WTC11 (cell line): ENCODE data around the gene PIM1. TPM values are rescaled to one million over a fixed set of nuclear protein-coding genes. Genes with fewer than 3 reads are reported as not detected.

Experiments used
- ATF1 ChIP-seq: sonication (generic); formaldehyde crosslinking; IDR thresholded peaks from 2 replicates; pipeline ENCODE4 v1.8.1; 2023; ENCODE audit warnings: mild to moderate bottlenecking, moderate library complexity, missing genetic modification reagents
- CREB1 ChIP-seq: sonication (generic); formaldehyde crosslinking; IDR thresholded peaks from 2 replicates; pipeline ENCODE4 v1.8.0; 2023; ENCODE audit warnings: mild to moderate bottlenecking, missing genetic modification reagents
- CREM ChIP-seq: sonication (generic); formaldehyde crosslinking; IDR thresholded peaks from 2 replicates; pipeline ENCODE4 v1.8.1; 2022; ENCODE audit warnings: mild to moderate bottlenecking, missing genetic modification reagents, moderate library complexity
- ELF4 ChIP-seq: sonication (generic); formaldehyde crosslinking; IDR thresholded peaks from 2 replicates; pipeline ENCODE4 v1.8.1; 2022; ENCODE audit warnings: low read depth, mild to moderate bottlenecking, moderate library complexity, missing genetic modification reagents
- ESRRA ChIP-seq: sonication (generic); formaldehyde crosslinking; IDR thresholded peaks from 2 replicates; pipeline ENCODE4 v1.8.1; 2022; ENCODE audit warnings: mild to moderate bottlenecking, missing genetic modification reagents, borderline replicate concordance
- FOXJ3 ChIP-seq: sonication (generic); formaldehyde crosslinking; IDR thresholded peaks from 2 replicates; pipeline ENCODE4 v1.9.0; 2021; ENCODE audit warnings: missing genetic modification reagents, mild to moderate bottlenecking, borderline replicate concordance
- GABPB1 ChIP-seq: sonication (generic); formaldehyde crosslinking; IDR thresholded peaks from 2 replicates; pipeline ENCODE4 v1.8.1; 2023; ENCODE audit warnings: mild to moderate bottlenecking, missing genetic modification reagents
- GTF2I ChIP-seq: fragments of 250-450 bp; sonication (Bioruptor Pico); conservative IDR thresholded peaks from 2 replicates; pipeline ENCODE4 v1.4.0; 2021; ENCODE audit warnings: mild to moderate bottlenecking
- HMGA2 ChIP-seq: fragments of 250-450 bp; sonication (Bioruptor Pico); IDR thresholded peaks from 2 replicates; pipeline ENCODE4 v1.4.0; 2021; ENCODE audit warnings: mild to moderate bottlenecking, moderate library complexity
- JAZF1 ChIP-seq: fragments of 250-450 bp; sonication (Bioruptor Pico); IDR thresholded peaks from 2 replicates; pipeline ENCODE4 v1.9.0; 2021; ENCODE audit warnings: moderate library complexity, mild to moderate bottlenecking, inconsistent platforms
- MYBL2 ChIP-seq: sonication (generic); formaldehyde crosslinking; IDR thresholded peaks from 2 replicates; pipeline ENCODE4 v1.8.1; 2023; ENCODE audit warnings: mild to moderate bottlenecking, moderate library complexity, missing genetic modification reagents
- NFATC4 ChIP-seq: fragments of 250-450 bp; sonication (Bioruptor Pico); IDR thresholded peaks from 2 replicates; pipeline ENCODE4 v1.9.0; 2021; ENCODE audit warnings: mild to moderate bottlenecking
- NR3C1 ChIP-seq: sonication (generic); formaldehyde crosslinking; conservative IDR thresholded peaks from 2 replicates; pipeline ENCODE4 v1.8.1; 2023; ENCODE audit warnings: low read depth, mild to moderate bottlenecking, missing genetic modification reagents
- RELA ChIP-seq: sonication (generic); formaldehyde crosslinking; IDR thresholded peaks from 2 replicates; pipeline ENCODE4 v1.8.1; 2022; ENCODE audit warnings: missing genetic modification reagents, mild to moderate bottlenecking, borderline replicate concordance
- SMAD4 ChIP-seq: sonication (generic); formaldehyde crosslinking; IDR thresholded peaks from 2 replicates; pipeline ENCODE4 v1.8.0; 2022; ENCODE audit warnings: mild to moderate bottlenecking, missing genetic modification reagents
- TCF7 ChIP-seq: sonication (generic); formaldehyde crosslinking; IDR thresholded peaks from 2 replicates; pipeline ENCODE4 v1.8.0; 2022; ENCODE audit warnings: mild to moderate bottlenecking, low read depth, missing genetic modification reagents, moderate library complexity
- TP53 ChIP-seq: sonication (generic); formaldehyde crosslinking; IDR thresholded peaks from 2 replicates; pipeline ENCODE4 v1.8.1; 2023; ENCODE audit warnings: mild to moderate bottlenecking, missing genetic modification reagents
- ZNF121 ChIP-seq: sonication (generic); formaldehyde crosslinking; IDR thresholded peaks from 2 replicates; pipeline ENCODE4 v1.8.0; 2023; ENCODE audit warnings: missing genetic modification reagents
- ZNF416 ChIP-seq: fragments of 250-450 bp; sonication (Bioruptor Pico); IDR thresholded peaks from 2 replicates; pipeline ENCODE4 v1.9.0; 2021; ENCODE audit warnings: mild to moderate bottlenecking, inconsistent platforms
- ZNF671 ChIP-seq: fragments of 250-450 bp; sonication (Bioruptor Pico); IDR thresholded peaks from 2 replicates; pipeline ENCODE4 v1.8.0; 2021; ENCODE audit warnings: mild to moderate bottlenecking
- total RNA-seq: library from RNA; stranded (reverse); gene quantifications from 3 replicates; pipeline ENCODE4 v1.2.3, GENCODE V29; 2021
- TF ChIP-seq, protein P1 (sequence below): sonication (generic); formaldehyde crosslinking; IDR thresholded peaks from 2 replicates; pipeline ENCODE4 v1.8.1; 2023; ENCODE audit warnings: mild to moderate bottlenecking, missing genetic modification reagents
- TF ChIP-seq, protein P2 (sequence below): sonication (generic); formaldehyde crosslinking; IDR thresholded peaks from 2 replicates; pipeline ENCODE4 v1.8.0; 2022; ENCODE audit warnings: mild to moderate bottlenecking, missing genetic modification reagents
- TF ChIP-seq, protein P3 (sequence below): fragments of 200-600 bp; IDR thresholded peaks from 2 replicates; pipeline ENCODE4 v1.8.0; 2022; ENCODE audit warnings: antibody characterized with exemption
- TF ChIP-seq, protein P4 (sequence below): sonication (generic); formaldehyde crosslinking; IDR thresholded peaks from 2 replicates; pipeline ENCODE4 v1.8.1; 2022; ENCODE audit warnings: low read depth, missing genetic modification reagents, borderline replicate concordance
- TF ChIP-seq, protein P5 (sequence below): fragments of 250-450 bp; sonication (Bioruptor Pico); IDR thresholded peaks from 2 replicates; pipeline ENCODE4 v1.9.0; 2021; ENCODE audit warnings: mild to moderate bottlenecking
- TF ChIP-seq, protein P6 (sequence below): sonication (generic); formaldehyde crosslinking; IDR thresholded peaks from 2 replicates; pipeline ENCODE4 v1.8.1; 2022; ENCODE audit warnings: missing genetic modification reagents, borderline replicate concordance
- TF ChIP-seq, protein P7 (sequence below): sonication (generic); formaldehyde crosslinking; IDR thresholded peaks from 2 replicates; pipeline ENCODE4 v1.8.1; 2023; ENCODE audit warnings: mild to moderate bottlenecking, missing genetic modification reagents, moderate library complexity
- TF ChIP-seq, protein P8 (sequence below): fragments of 250-450 bp; sonication (Bioruptor Pico); IDR thresholded peaks from 2 replicates; pipeline ENCODE4 v1.9.0; 2021; ENCODE audit warnings: mild to moderate bottlenecking

Gene PIM1
- total RNA-seq, 1 experiment from 2014 or later: 64.7 TPM

DNA sequence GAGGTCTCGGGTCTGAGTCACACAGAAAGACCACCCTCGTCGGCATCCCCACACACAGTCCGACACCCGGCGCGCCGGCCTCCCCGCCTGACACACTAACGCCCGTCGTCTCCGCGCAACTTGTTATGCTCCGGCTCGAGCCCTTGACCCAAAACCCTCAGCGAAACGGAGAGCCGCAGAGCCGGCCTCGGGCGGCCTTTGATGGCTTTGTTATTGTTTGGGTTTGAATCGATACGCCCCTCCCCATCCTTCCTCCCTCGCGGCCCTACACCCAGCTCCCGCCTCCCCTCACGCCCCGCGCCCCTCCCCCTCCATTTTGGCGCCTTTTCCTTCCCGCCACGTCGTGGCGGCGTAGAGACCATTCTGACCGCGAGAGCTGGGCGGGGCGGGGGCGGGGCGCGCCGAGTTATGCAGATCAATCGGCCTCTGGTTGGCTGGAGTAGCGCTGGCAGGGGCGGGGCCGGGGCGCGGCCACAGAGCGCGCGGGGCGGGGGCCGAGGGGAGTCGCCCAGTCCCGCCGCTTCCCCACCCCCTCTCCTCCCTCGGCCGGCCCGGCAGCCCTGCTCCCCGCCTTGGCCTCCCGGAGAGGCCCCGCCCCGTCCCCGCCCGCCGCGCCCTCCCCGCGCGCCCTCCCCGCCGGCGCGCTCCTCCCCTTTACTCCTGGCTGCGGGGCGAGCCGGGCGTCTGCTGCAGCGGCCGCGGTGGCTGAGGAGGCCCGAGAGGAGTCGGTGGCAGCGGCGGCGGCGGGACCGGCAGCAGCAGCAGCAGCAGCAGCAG, at the start of gene PIM1 (continued):
- TF ChIP-seq, protein P1, sequence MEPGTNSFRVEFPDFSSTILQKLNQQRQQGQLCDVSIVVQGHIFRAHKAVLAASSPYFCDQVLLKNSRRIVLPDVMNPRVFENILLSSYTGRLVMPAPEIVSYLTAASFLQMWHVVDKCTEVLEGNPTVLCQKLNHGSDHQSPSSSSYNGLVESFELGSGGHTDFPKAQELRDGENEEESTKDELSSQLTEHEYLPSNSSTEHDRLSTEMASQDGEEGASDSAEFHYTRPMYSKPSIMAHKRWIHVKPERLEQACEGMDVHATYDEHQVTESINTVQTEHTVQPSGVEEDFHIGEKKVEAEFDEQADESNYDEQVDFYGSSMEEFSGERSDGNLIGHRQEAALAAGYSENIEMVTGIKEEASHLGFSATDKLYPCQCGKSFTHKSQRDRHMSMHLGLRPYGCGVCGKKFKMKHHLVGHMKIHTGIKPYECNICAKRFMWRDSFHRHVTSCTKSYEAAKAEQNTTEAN: no peak; the same call in 1 of the 2 replicates
- TF ChIP-seq, protein P2, sequence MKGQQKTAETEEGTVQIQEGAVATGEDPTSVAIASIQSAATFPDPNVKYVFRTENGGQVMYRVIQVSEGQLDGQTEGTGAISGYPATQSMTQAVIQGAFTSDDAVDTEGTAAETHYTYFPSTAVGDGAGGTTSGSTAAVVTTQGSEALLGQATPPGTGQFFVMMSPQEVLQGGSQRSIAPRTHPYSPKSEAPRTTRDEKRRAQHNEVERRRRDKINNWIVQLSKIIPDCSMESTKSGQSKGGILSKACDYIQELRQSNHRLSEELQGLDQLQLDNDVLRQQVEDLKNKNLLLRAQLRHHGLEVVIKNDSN (CRISPR knock-in tag): no peak
- TF ChIP-seq JAZF1 (no peak), ZNF121 (CRISPR knock-in tag) (no peak), CREM (CRISPR knock-in tag) (no peak), HMGA2 (CRISPR knock-in tag) (no peak), NFATC4 (CRISPR knock-in tag) (no peak), ATF1 (CRISPR knock-in tag) (no peak), ZNF671 (CRISPR knock-in tag) (no peak), NR3C1 (CRISPR knock-in tag) (no peak), ESRRA (CRISPR knock-in tag) (no peak), CREB1 (CRISPR knock-in tag) (0 out of 2 replicates have a peak, but pooled peaks have one; percentile 40), MYBL2 (CRISPR knock-in tag) (no peak), GABPB1 (CRISPR knock-in tag) (peak; percentile 64; the same call in 1 of the 2 replicates), ELF4 (no peak), ZNF416 (CRISPR knock-in tag) (no peak), FOXJ3 (CRISPR knock-in tag) (no peak), SMAD4 (CRISPR knock-in tag) (0 out of 2 replicates have a peak, but pooled peaks have one; percentile 42), TCF7 (CRISPR knock-in tag) (no peak), GTF2I (no peak), RELA (CRISPR knock-in tag) (no peak), TP53 (no peak; the same call in 1 of the 2 replicates)
- TF ChIP-seq, protein P3, sequence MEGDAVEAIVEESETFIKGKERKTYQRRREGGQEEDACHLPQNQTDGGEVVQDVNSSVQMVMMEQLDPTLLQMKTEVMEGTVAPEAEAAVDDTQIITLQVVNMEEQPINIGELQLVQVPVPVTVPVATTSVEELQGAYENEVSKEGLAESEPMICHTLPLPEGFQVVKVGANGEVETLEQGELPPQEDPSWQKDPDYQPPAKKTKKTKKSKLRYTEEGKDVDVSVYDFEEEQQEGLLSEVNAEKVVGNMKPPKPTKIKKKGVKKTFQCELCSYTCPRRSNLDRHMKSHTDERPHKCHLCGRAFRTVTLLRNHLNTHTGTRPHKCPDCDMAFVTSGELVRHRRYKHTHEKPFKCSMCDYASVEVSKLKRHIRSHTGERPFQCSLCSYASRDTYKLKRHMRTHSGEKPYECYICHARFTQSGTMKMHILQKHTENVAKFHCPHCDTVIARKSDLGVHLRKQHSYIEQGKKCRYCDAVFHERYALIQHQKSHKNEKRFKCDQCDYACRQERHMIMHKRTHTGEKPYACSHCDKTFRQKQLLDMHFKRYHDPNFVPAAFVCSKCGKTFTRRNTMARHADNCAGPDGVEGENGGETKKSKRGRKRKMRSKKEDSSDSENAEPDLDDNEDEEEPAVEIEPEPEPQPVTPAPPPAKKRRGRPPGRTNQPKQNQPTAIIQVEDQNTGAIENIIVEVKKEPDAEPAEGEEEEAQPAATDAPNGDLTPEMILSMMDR: no peak
- TF ChIP-seq, protein P4, sequence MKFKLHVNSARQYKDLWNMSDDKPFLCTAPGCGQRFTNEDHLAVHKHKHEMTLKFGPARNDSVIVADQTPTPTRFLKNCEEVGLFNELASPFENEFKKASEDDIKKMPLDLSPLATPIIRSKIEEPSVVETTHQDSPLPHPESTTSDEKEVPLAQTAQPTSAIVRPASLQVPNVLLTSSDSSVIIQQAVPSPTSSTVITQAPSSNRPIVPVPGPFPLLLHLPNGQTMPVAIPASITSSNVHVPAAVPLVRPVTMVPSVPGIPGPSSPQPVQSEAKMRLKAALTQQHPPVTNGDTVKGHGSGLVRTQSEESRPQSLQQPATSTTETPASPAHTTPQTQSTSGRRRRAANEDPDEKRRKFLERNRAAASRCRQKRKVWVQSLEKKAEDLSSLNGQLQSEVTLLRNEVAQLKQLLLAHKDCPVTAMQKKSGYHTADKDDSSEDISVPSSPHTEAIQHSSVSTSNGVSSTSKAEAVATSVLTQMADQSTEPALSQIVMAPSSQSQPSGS (CRISPR knock-in tag): no peak
- TF ChIP-seq, protein P5, sequence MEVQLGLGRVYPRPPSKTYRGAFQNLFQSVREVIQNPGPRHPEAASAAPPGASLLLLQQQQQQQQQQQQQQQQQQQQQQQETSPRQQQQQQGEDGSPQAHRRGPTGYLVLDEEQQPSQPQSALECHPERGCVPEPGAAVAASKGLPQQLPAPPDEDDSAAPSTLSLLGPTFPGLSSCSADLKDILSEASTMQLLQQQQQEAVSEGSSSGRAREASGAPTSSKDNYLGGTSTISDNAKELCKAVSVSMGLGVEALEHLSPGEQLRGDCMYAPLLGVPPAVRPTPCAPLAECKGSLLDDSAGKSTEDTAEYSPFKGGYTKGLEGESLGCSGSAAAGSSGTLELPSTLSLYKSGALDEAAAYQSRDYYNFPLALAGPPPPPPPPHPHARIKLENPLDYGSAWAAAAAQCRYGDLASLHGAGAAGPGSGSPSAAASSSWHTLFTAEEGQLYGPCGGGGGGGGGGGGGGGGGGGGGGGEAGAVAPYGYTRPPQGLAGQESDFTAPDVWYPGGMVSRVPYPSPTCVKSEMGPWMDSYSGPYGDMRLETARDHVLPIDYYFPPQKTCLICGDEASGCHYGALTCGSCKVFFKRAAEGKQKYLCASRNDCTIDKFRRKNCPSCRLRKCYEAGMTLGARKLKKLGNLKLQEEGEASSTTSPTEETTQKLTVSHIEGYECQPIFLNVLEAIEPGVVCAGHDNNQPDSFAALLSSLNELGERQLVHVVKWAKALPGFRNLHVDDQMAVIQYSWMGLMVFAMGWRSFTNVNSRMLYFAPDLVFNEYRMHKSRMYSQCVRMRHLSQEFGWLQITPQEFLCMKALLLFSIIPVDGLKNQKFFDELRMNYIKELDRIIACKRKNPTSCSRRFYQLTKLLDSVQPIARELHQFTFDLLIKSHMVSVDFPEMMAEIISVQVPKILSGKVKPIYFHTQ (CRISPR knock-in tag): no peak
- TF ChIP-seq, protein P6, sequence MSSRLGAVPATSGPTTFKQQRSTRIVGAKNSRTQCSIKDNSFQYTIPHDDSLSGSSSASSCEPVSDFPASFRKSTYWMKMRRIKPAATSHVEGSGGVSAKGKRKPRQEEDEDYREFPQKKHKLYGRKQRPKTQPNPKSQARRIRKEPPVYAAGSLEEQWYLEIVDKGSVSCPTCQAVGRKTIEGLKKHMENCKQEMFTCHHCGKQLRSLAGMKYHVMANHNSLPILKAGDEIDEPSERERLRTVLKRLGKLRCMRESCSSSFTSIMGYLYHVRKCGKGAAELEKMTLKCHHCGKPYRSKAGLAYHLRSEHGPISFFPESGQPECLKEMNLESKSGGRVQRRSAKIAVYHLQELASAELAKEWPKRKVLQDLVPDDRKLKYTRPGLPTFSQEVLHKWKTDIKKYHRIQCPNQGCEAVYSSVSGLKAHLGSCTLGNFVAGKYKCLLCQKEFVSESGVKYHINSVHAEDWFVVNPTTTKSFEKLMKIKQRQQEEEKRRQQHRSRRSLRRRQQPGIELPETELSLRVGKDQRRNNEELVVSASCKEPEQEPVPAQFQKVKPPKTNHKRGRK: no peak
- TF ChIP-seq, protein P7, sequence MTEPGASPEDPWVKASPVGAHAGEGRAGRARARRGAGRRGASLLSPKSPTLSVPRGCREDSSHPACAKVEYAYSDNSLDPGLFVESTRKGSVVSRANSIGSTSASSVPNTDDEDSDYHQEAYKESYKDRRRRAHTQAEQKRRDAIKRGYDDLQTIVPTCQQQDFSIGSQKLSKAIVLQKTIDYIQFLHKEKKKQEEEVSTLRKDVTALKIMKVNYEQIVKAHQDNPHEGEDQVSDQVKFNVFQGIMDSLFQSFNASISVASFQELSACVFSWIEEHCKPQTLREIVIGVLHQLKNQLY (CRISPR knock-in tag): no peak
- TF ChIP-seq, protein P8, sequence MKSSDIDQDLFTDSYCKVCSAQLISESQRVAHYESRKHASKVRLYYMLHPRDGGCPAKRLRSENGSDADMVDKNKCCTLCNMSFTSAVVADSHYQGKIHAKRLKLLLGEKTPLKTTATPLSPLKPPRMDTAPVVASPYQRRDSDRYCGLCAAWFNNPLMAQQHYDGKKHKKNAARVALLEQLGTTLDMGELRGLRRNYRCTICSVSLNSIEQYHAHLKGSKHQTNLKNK (CRISPR knock-in tag): no peak
